Spleen (tissue), 7 donors: Measurements from ENCODE around the gene SFTPB.

Experiments
- CTCF ChIP-seq, 11 experiments: fragments of 200-600 bp in 7 of 11; fragments of 450-650 bp in 4 of 11; sonication (generic) in 4 of 11; IDR thresholded peaks in 8 of 11; conservative IDR thresholded peaks in 3 of 11; 1 replicate in 7 of 11; 2 replicates in 4 of 11; pipeline versions ENCODE4 v1.4.0 to v1.8.0; 2016 to 2021; ENCODE audit warnings: antibody characterized with exemption in 11 of 11, inconsistent platforms in 4 of 11, mild to moderate bottlenecking in 1 of 11
- POLR2A ChIP-seq, 3 donors: fragments of 450-650 bp; IDR thresholded peaks; one replicate each; pipeline ENCODE4 v1.5.1; 2017; ENCODE audit warnings: antibody characterized with exemption in 3 of 3, mild to moderate bottlenecking in 1 of 3
- POLR2AphosphoS5 ChIP-seq, 3 donors: sonication (generic); formaldehyde crosslinking; IDR thresholded peaks; one replicate each; pipeline ENCODE4 v1.5.1; 2017; ENCODE audit warnings: antibody characterized with exemption in 3 of 3
- donor health status: DM: no; HTN: no; CAD: no; lungs with moderate emphysema.
- donor health status: DM: no; HTN: no; CAD: no.
- donor health status: DM: no; HTN: no; CAD: no.

- TF ChIP-seq CTCF (IDR thresholded peaks at IDR 0.05 in 8 of 11, conservative IDR thresholded peaks at IDR 0.05 in 3 of 11) (no peak), POLR2AphosphoS5 (IDR thresholded peaks at IDR 0.05) (no peak), POLR2A (IDR thresholded peaks at IDR 0.05) (no peak)
Observed at GRCh38 chr2:85706063-85706462, 38.1 kb upstream of the SFTPB start.
